ENCODE results near the gene HNRNPL. TPM values are rescaled to one million over a fixed set of nuclear protein-coding genes. Genes with fewer than 3 reads are reported as not detected.

HNRNPL gene
- polyA plus RNA-seq, 1 donor: 271 TPM

- no peak overlapping the region for H3K4me3 ChIP-seq (ENCODE audit: low read length)
- DNase-seq: peak; percentile 79 to 85
- no CpG with 5 or more reads among the region's 19 CpGs for WGBS (ENCODE audit: insufficient coverage, low lambda C conversion rate)
Measured at GRCh38 chr19:38838208-38838985, 11.4 kb downstream of the HNRNPL start.

GRCh38 chr19:38837656-38838121 lies 12.1 kb downstream of the HNRNPL start:
- Histone ChIP-seq H3K27me3 (ENCODE audit: control insufficient read depth, insufficient read depth, low read length) (no peaks in the 10 kb centered on the region), H3K36me3 (ENCODE audit: control insufficient read depth, insufficient read depth, low read length) (peaks cover 73% of the 10 kb centered on the region), H3K4me1 (ENCODE audit: control insufficient read depth, insufficient read depth, low read length) (peaks cover 29% of the 10 kb centered on the region), H3K9me3 (ENCODE audit: control insufficient read depth, low read depth, low read length) (no peaks in the 10 kb centered on the region), H3K27ac (ENCODE audit: low read length) (peak overlapping the region; percentile 44), H3K4me3 (ENCODE audit: low read length) (no peak overlapping the region)
- DNase-seq: no peak
- WGBS (ENCODE audit: insufficient coverage, low lambda C conversion rate): no CpG with 5 or more reads among the region's 7 CpGs

More at GRCh38 chr19:38838208-38838985, 11.4 kb downstream of the HNRNPL start:
- Histone ChIP-seq H3K4me1 (ENCODE audit: control insufficient read depth, insufficient read depth, low read length) (peaks cover 29% of the 10 kb centered on the region), H3K27me3 (ENCODE audit: control insufficient read depth, insufficient read depth, low read length) (no peaks in the 10 kb centered on the region), H3K9me3 (ENCODE audit: control insufficient read depth, low read depth, low read length) (no peaks in the 10 kb centered on the region), H3K27ac (ENCODE audit: low read length) (peak overlapping the region; percentile 44), H3K36me3 (ENCODE audit: control insufficient read depth, insufficient read depth, low read length) (peaks cover 80% of the 10 kb centered on the region)

GRCh38 chr19:38836983-38837626 lies 12.7 kb downstream of the HNRNPL start:
- Histone ChIP-seq H3K4me1 (ENCODE audit: control insufficient read depth, insufficient read depth, low read length) (peaks cover 34% of the 10 kb centered on the region), H3K4me3 (ENCODE audit: low read length) (no peak overlapping the region), H3K36me3 (ENCODE audit: control insufficient read depth, insufficient read depth, low read length) (peaks cover 67% of the 10 kb centered on the region), H3K27me3 (ENCODE audit: control insufficient read depth, insufficient read depth, low read length) (no peaks in the 10 kb centered on the region), H3K27ac (ENCODE audit: low read length) (peak overlapping the region; percentile 44), H3K9me3 (ENCODE audit: control insufficient read depth, low read depth, low read length) (no peaks in the 10 kb centered on the region)
- DNase-seq: no peak
- no CpG with 5 or more reads among the region's 6 CpGs for WGBS (ENCODE audit: insufficient coverage, low lambda C conversion rate)

GRCh38 chr19:38836159-38836982 lies 13.4 kb downstream of the HNRNPL start:
- WGBS (ENCODE audit: insufficient coverage, low lambda C conversion rate): no CpG with 5 or more reads among the region's 8 CpGs
- no peak for DNase-seq

GRCh38 chr19:38834590-38834989 lies 15.2 kb downstream of the HNRNPL start:
- H3K4me3 ChIP-seq (ENCODE audit: low read length): no peak overlapping the region
- peaks cover 51% of the 10 kb centered on the region for H3K36me3 ChIP-seq (ENCODE audit: control insufficient read depth, insufficient read depth, low read length)
- H3K27me3 ChIP-seq (ENCODE audit: control insufficient read depth, insufficient read depth, low read length): no peaks in the 10 kb centered on the region
- no peaks in the 10 kb centered on the region for H3K9me3 ChIP-seq (ENCODE audit: control insufficient read depth, low read depth, low read length)
- H3K27ac ChIP-seq (ENCODE audit: low read length): no peak overlapping the region
- whole genome bisulfite sequencing (ENCODE audit: insufficient coverage, low lambda C conversion rate): no CpG with 5 or more reads among the region's 6 CpGs
- no peak for DNase-seq
- peaks cover 45% of the 10 kb centered on the region for H3K4me1 ChIP-seq (ENCODE audit: control insufficient read depth, insufficient read depth, low read length)

More at GRCh38 chr19:38836159-38836982, 13.4 kb downstream of the HNRNPL start:
- Histone ChIP-seq H3K4me3 (ENCODE audit: low read length) (no peak overlapping the region), H3K9me3 (ENCODE audit: control insufficient read depth, low read depth, low read length) (no peaks in the 10 kb centered on the region), H3K4me1 (ENCODE audit: control insufficient read depth, insufficient read depth, low read length) (peaks cover 35% of the 10 kb centered on the region), H3K27me3 (ENCODE audit: control insufficient read depth, insufficient read depth, low read length) (no peaks in the 10 kb centered on the region), H3K27ac (ENCODE audit: low read length) (no peak overlapping the region), H3K36me3 (ENCODE audit: control insufficient read depth, insufficient read depth, low read length) (peaks cover 60% of the 10 kb centered on the region)

GRCh38 chr19:38834104-38834490 lies 15.7 kb downstream of the HNRNPL start:
- no peaks in the 10 kb centered on the region for H3K27me3 ChIP-seq (ENCODE audit: control insufficient read depth, insufficient read depth, low read length)
- no peak overlapping the region for H3K4me3 ChIP-seq (ENCODE audit: low read length)
- H3K27ac ChIP-seq (ENCODE audit: low read length): no peak overlapping the region
- no peaks in the 10 kb centered on the region for H3K9me3 ChIP-seq (ENCODE audit: control insufficient read depth, low read depth, low read length)
- peaks cover 46% of the 10 kb centered on the region for H3K36me3 ChIP-seq (ENCODE audit: control insufficient read depth, insufficient read depth, low read length)
- WGBS (ENCODE audit: insufficient coverage, low lambda C conversion rate): no CpG with 5 or more reads among the region's 4 CpGs
- H3K4me1 ChIP-seq (ENCODE audit: control insufficient read depth, insufficient read depth, low read length): peaks cover 40% of the 10 kb centered on the region
- DNase-seq: no peak

GRCh38 chr19:38833092-38833425 lies 16.7 kb downstream of the HNRNPL start:
- H3K9me3 ChIP-seq (ENCODE audit: control insufficient read depth, low read depth, low read length): no peaks in the 10 kb centered on the region
- H3K36me3 ChIP-seq (ENCODE audit: control insufficient read depth, insufficient read depth, low read length): peaks cover 44% of the 10 kb centered on the region
- no peaks in the 10 kb centered on the region for H3K27me3 ChIP-seq (ENCODE audit: control insufficient read depth, insufficient read depth, low read length)
- no peak overlapping the region for H3K27ac ChIP-seq (ENCODE audit: low read length)
- H3K4me3 ChIP-seq (ENCODE audit: low read length): no peak overlapping the region
- WGBS (ENCODE audit: insufficient coverage, low lambda C conversion rate): 100% methylated on average over 2 of the region's 7 CpGs
- DNase-seq: no peak
- H3K4me1 ChIP-seq (ENCODE audit: control insufficient read depth, insufficient read depth, low read length): peaks cover 30% of the 10 kb centered on the region

GRCh38 chr19:38831142-38831605 lies 18.6 kb downstream of the HNRNPL start:
- peak; percentile 48 to 66 for DNase-seq
- Histone ChIP-seq H3K27me3 (ENCODE audit: control insufficient read depth, insufficient read depth, low read length) (no peaks in the 10 kb centered on the region), H3K9me3 (ENCODE audit: control insufficient read depth, low read depth, low read length) (no peaks in the 10 kb centered on the region), H3K4me1 (ENCODE audit: control insufficient read depth, insufficient read depth, low read length) (peaks cover 34% of the 10 kb centered on the region), H3K4me3 (ENCODE audit: low read length) (peak overlapping the region; percentile 82), H3K36me3 (ENCODE audit: control insufficient read depth, insufficient read depth, low read length) (peaks cover 35% of the 10 kb centered on the region), H3K27ac (ENCODE audit: low read length) (peak overlapping the region; percentile 80)
- no CpG with 5 or more reads among the region's 16 CpGs for WGBS (ENCODE audit: insufficient coverage, low lambda C conversion rate)

GRCh38 chr19:38830039-38830733 lies 19.6 kb downstream of the HNRNPL start:
- H3K4me1 ChIP-seq (ENCODE audit: control insufficient read depth, insufficient read depth, low read length): peaks cover 38% of the 10 kb centered on the region
- no peak for DNase-seq
- no peak overlapping the region for H3K27ac ChIP-seq (ENCODE audit: low read length)
- no peaks in the 10 kb centered on the region for H3K9me3 ChIP-seq (ENCODE audit: control insufficient read depth, low read depth, low read length)
- peaks cover 26% of the 10 kb centered on the region for H3K36me3 ChIP-seq (ENCODE audit: control insufficient read depth, insufficient read depth, low read length)
- no peak overlapping the region for H3K4me3 ChIP-seq (ENCODE audit: low read length)
- WGBS (ENCODE audit: insufficient coverage, low lambda C conversion rate): 100% methylated on average over 1 of the region's 4 CpGs
- no peaks in the 10 kb centered on the region for H3K27me3 ChIP-seq (ENCODE audit: control insufficient read depth, insufficient read depth, low read length)
